GM19328 (cell line): Measurements from ENCODE around the gene MRPL46.
"Not testable (repeated sequence)": the region's sequence is repeated elsewhere in the genome, so short reads cannot be mapped to it uniquely, and the experiment has no call there.

Source experiments
- ATAC-seq: cut with Tn5 transposase; IDR thresholded peaks from one replicate; pipeline ENCODE4 v1.9.1; 2021; ENCODE audit warnings: mild to moderate bottlenecking, moderate library complexity; ENCODE audit not compliant: unreplicated experiment

MRPL46 gene

GRCh38 chr15:88480981-88481380 lies 13.8 kb upstream of the MRPL46 start:
- no peak for ATAC-seq

GRCh38 chr15:88479169-88479568 lies 12.0 kb upstream of the MRPL46 start:
- no peak for ATAC-seq

DNA sequence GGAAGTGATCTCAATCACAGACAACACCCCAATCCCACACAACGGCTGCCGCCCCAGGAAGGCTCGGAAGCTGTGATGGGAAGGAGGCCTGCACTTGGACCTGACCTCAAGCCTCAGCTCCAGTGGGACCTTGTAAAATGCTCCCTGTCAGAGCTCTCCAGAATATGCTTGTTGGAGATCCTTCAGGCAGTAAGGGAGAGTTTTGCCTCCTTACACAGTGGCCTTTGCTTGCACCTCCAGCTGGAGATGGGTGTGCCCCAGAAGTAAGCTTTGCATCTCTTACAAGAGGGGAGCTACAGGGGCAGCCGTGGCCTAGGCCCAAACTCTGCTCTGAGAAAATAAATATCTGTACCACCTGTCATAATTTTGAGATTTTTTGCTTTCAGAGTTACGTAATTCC lies 10.7 kb upstream of the MRPL46 start:
- ATAC-seq: no peak

DNA sequence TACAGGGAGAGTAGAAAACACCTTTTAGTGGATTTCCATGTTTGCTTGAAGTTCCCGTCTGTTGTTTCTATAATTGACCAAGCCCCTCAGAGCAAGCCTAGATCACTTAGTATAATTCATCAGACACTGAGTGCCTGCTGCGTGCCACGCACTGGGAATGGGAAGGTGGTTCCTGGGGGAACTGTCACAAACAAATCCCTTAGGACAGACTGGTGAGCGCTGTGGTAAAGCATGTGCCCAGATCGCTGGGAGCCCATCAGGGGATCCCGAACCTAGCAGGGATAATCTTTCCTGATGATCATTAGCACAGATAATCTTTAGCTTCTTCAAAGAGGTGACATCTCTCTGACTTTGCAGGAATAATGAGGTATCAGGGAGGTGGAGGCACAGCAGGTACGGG lies 9.9 kb upstream of the MRPL46 start:
- ATAC-seq: no peak

GRCh38 chr15:88476635-88477060 lies 9.5 kb upstream of the MRPL46 start:
- ATAC-seq: no peak

- not testable (repeated sequence) for ATAC-seq
Observed at GRCh38 chr15:88473661-88474293, 6.6 kb upstream of the MRPL46 start.

GRCh38 chr15:88472225-88472624 lies 5.0 kb upstream of the MRPL46 start:
- no peak for ATAC-seq

- no peak for ATAC-seq
Observed at GRCh38 chr15:88470625-88471372, 3.6 kb upstream of the MRPL46 start.

DNA sequence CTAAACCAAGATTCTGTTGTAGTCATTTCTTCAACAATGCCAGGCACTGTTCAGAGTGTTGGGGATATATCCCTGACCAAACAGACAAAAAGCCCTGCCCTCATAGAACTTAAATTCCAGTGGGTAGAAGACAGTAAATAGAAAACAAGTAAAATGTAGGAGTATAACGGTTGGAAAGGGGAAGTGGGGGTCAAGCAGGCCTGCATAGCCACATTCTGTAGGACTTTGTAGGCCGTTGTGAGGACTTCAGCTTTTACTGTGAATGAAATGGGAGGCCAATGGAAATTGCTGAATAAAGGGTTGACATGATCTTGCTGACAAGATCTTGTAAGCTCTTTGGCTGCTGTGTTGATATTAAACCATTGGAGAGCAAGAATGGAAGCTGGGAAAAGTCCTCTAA lies 2.1 kb upstream of the MRPL46 start:
- ATAC-seq: no peak

GRCh38 chr15:88468721-88469120 lies 1.5 kb upstream of the MRPL46 start:
- ATAC-seq: not testable (repeated sequence)

- ATAC-seq: peak; percentile 8
Observed at GRCh38 chr15:88467935-88468528, 844 bp upstream of the MRPL46 start.

DNA sequence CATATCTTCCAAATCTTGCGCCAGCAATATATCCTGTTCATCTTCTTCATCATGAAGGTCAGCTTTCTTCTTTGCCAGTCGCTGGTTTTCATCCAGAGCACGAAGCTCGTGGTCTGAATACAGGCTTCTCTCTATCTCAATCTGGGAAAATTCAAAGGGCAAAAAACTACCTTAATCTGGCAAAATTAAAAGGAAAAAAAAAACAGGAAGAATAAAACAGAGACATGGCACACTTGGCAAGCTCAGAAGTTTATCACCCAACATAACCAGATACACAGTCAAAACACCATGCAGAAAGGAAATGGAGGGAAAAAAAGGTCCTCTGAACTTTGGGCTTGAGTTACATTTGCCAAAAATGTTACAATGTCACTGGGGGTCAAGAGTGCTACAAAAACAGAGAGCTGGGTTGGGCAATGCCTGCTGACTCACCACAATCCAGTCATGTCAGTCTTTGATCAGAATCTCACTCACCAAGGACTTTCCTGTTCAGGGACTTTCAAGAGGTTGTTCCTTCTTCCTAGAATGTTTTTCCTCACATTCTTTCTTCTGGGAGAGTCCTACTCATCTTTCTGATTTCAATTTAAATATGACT lies 1.5 kb downstream of the MRPL46 start:
- no peak for ATAC-seq

GRCh38 chr15:88463870-88464532 lies 3.2 kb downstream of the MRPL46 start:
- ATAC-seq: no peak

DNA sequence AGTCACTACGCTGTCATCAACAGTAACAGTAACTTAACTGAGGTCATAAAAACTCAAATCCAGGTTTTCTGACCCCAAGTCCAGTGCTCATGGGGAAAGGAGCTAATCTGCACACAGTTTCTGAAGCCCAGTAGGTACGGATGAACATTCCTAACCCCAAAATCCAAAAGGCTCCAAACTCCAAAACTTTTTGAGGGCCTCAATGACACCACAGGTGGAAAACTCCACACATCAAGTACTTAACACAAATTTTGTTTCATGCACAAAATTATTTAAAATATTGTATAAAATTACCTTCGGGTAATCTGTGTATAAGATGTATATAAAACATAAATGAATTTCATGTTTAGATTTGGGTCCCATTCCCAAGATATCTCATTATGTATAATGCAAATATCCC lies 10.5 kb downstream of the MRPL46 start:
- no peak for ATAC-seq

- peak; percentile 76 for ATAC-seq
Observed at GRCh38 chr15:88454867-88455810, 12.0 kb downstream of the MRPL46 start.

DNA sequence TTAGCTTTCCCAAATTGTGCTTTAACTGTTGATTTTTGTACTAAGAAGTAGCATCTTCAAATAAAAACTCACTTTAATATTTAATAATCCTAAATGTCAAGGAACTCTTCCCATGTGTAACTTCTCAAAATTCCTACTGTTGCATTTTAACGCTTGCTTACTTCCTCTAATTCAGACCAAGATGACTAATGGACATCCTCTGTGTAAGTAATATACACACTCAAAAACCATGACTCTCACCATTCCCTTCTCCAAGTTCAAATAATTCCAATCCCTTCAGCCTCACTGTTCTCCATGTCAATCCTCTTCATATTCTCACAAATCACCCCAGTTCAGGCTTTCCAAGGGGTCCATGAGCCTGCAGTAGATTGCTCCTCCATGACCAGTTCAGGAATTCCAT lies 13.0 kb downstream of the MRPL46 start:
- no peak for ATAC-seq

DNA sequence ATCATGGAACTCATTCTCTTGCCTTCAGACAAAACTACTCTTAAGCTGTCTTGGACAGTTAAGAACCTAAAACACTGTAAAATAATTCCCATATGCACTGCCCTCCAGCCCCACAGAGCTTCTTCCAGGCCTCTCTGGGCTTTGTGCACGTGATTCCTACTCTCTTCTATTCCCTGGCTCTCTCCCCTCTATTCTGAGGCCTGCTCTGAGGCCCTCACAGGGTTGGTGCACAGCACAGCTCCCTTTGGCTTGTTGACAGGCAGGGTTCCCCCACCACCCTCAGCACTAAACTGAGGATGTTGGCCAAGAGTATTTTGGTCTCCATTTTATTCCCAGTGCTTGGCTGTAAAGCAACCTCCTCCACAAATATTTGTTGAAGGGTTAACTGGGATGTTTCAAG lies 13.5 kb downstream of the MRPL46 start:
- ATAC-seq: no peak

GRCh38 chr15:88450125-88450798 lies 16.9 kb downstream of the MRPL46 start:
- no peak for ATAC-seq

- ATAC-seq: no peak
Observed at GRCh38 chr15:88449581-88449980, 17.6 kb downstream of the MRPL46 start.
